HG03025 (cell line): Measurements from ENCODE around the gene CRTC1.

Experiments used
- ATAC-seq: cut with Tn5 transposase; IDR thresholded peaks from one replicate; pipeline ENCODE4 v1.9.1; 2021; ENCODE audit warnings: mild to moderate bottlenecking, moderate library complexity; ENCODE audit not compliant: unreplicated experiment, low FRiP score

The CRTC1 gene

GRCh38 chr19:18831524-18832305 is 148.2 kb downstream of the CRTC1 start, which contains the start of gene UPF1:
UPF1 (plus strand) TSS chr19:18831959; CDS start chr19:18832210, 251 bp downstream.
- peak; percentile 67 for ATAC-seq
